Activated CD4-positive, CD25-positive, alpha-beta regulatory T cell (primary cell): ENCODE data around the gene ATOH8.

Source experiments
- DNase-seq, 4 experiments: peaks; one replicate each; lab custom pipeline; 2025; lab: John Stamatoyannopoulos, UW

The ATOH8 gene

GRCh38 chr2:85736456-85737355 lies 17.1 kb upstream of the ATOH8 start:
- DNase-seq, result no peak

GRCh38 chr2:85737481-85737880 lies 16.3 kb upstream of the ATOH8 start:
- DNase-seq, result no peak

- no peak for DNase-seq
Observed at GRCh38 chr2:85737961-85738360, 15.8 kb upstream of the ATOH8 start.

- DNase-seq, result no peak
Observed at GRCh38 chr2:85740193-85740592, 13.6 kb upstream of the ATOH8 start.

- DNase-seq, result no peak
Observed at GRCh38 chr2:85741211-85741832, 12.5 kb upstream of the ATOH8 start.

GRCh38 chr2:85741833-85742455 lies 11.8 kb upstream of the ATOH8 start:
- DNase-seq, result no peak

- DNase-seq, result no peak
Observed at GRCh38 chr2:85743304-85743978, 10.3 kb upstream of the ATOH8 start.

GRCh38 chr2:85744055-85744454 lies 9.7 kb upstream of the ATOH8 start:
- no peak for DNase-seq

GRCh38 chr2:85744741-85745601 lies 8.8 kb upstream of the ATOH8 start:
- no peak for DNase-seq

GRCh38 chr2:85745619-85746018 lies 8.2 kb upstream of the ATOH8 start:
- no peak for DNase-seq

- DNase-seq, result no peak
Observed at GRCh38 chr2:85746321-85747004, 7.3 kb upstream of the ATOH8 start.

- DNase-seq, result no peak
Observed at GRCh38 chr2:85747441-85747840, 6.3 kb upstream of the ATOH8 start.

- DNase-seq, result no peak
Observed at GRCh38 chr2:85748039-85748734, 5.6 kb upstream of the ATOH8 start.

GRCh38 chr2:85748985-85749875 lies 4.6 kb upstream of the ATOH8 start:
- DNase-seq, result no peak

- DNase-seq, result peak in 1 of 4 experiments; percentile 20
Observed at GRCh38 chr2:85750587-85751575, 2.9 kb upstream of the ATOH8 start.

- no peak for DNase-seq
Observed at GRCh38 chr2:85751627-85752026, 2.2 kb upstream of the ATOH8 start.

GRCh38 chr2:85753035-85753524 lies 711 bp upstream of the ATOH8 start:
- no peak for DNase-seq
